H1 (cell line): ENCODE measurements around the gene YIPF3. TPM values are rescaled to one million over a fixed set of nuclear protein-coding genes. Genes with fewer than 3 reads are reported as not detected.

Experiments used
- CTCF ChIA-PET: fragments of 300-600 bp; sonication (Branson Sonifier 250); formaldehyde crosslinking; loops from one replicate; lab custom pipeline; 2021; ENCODE audit not compliant: partially characterized antibody; lab: Charles Lee
- POLR2A ChIA-PET: fragments of 300-600 bp; sonication (Branson Sonifier 250); formaldehyde crosslinking; loops from one replicate; lab custom pipeline; 2021; ENCODE audit warnings: inconsistent platforms; ENCODE audit not compliant: partially characterized antibody; lab: Charles Lee
- DNase-seq, 2 experiments: peaks; one replicate each; pipeline versions ENCODE4 v3.0.0 to v3.0.0-alpha.2; 2010 to 2022; ENCODE audit warnings: low spot score in 2 of 2, low read depth in 1 of 2, mixed read lengths in 1 of 2
- FAIRE-seq: peaks from 2 replicates; lab custom pipeline; 2011; peaks lifted over from hg19 to GRCh38; lab: Jason Lieb, UNC
- H2AFZ ChIP-seq: 2 replicates; pipeline ENCODE4 v1.8.1; 2012; ENCODE audit warnings: low read length, inconsistent platforms
- H2AK5ac ChIP-seq: 2 replicates; pipeline ENCODE4 v1.6.1; 2013; ENCODE audit warnings: low read depth, low read length
- H2BK120ac ChIP-seq: replicated peaks from 2 replicates; pipeline ENCODE3; 2013; ENCODE audit warnings: low read depth, low read length, inconsistent platforms
- H2BK12ac ChIP-seq: 2 replicates; pipeline ENCODE4 v1.6.1; 2013; ENCODE audit warnings: low read depth, low read length
- H2BK15ac ChIP-seq: 2 replicates; pipeline ENCODE4 v1.6.1; 2013; ENCODE audit warnings: low read length
- H2BK20ac ChIP-seq: 2 replicates; pipeline ENCODE4 v1.6.1; 2013; ENCODE audit warnings: low read length
- H2BK5ac ChIP-seq: 2 replicates; pipeline ENCODE4 v1.6.1; 2013; ENCODE audit warnings: low read depth, low read length
- H3K14ac ChIP-seq: 2 replicates; pipeline ENCODE4 v1.6.1; 2013; ENCODE audit warnings: inconsistent platforms; ENCODE audit not compliant: insufficient read length
- H3K18ac ChIP-seq: 2 replicates; pipeline ENCODE4 v1.6.1; 2013; ENCODE audit warnings: low read length; ENCODE audit errors: extremely low read depth
- H3K23ac ChIP-seq: 2 replicates; pipeline ENCODE4 v1.6.1; 2013; ENCODE audit warnings: inconsistent platforms; ENCODE audit not compliant: insufficient read length
- H3K23me2 ChIP-seq: 2 replicates; pipeline ENCODE4 v1.6.1; 2013; ENCODE audit warnings: low read depth, low read length
- H3K27ac ChIP-seq: 2 replicates; pipeline ENCODE4 v1.6.1; 2011; ENCODE audit warnings: low read depth, low read length, inconsistent platforms
- H3K27me3 ChIP-seq, 4 experiments: replicated peaks in 1 of 4; 1 replicate in 1 of 4; 2 replicates in 3 of 4; pipeline versions ENCODE4 v1.6.1 to v1.8.1; 2011 to 2013; ENCODE audit warnings: low read length in 3 of 4, mild to moderate bottlenecking in 3 of 4, inconsistent platforms in 2 of 4, mixed read lengths in 2 of 4, moderate library complexity in 1 of 4; ENCODE audit not compliant: control insufficient read depth in 3 of 4, insufficient read depth in 3 of 4; ENCODE audit errors: extremely low read depth in 1 of 4
- H3K36me3 ChIP-seq, 4 experiments: 2 replicates each; pipeline versions ENCODE4 v1.6.1 to v1.8.1; 2011 to 2013; ENCODE audit warnings: mild to moderate bottlenecking in 4 of 4, low read length in 3 of 4, moderate library complexity in 2 of 4, control low read depth in 1 of 4, inconsistent platforms in 1 of 4; ENCODE audit not compliant: insufficient read depth in 4 of 4, control insufficient read depth in 2 of 4
- H3K4ac ChIP-seq: replicated peaks from 2 replicates; pipeline ENCODE3; 2013; ENCODE audit warnings: low read length, low read depth, mixed read lengths, inconsistent platforms; ENCODE audit not compliant: insufficient read length
- H3K4me1 ChIP-seq, 4 experiments: replicated peaks in 1 of 4; 1 replicate in 1 of 4; 2 replicates in 3 of 4; pipeline versions ENCODE4 v1.6.1 to v1.8.1; 2011 to 2013; ENCODE audit warnings: low read length in 3 of 4, inconsistent platforms in 2 of 4, mixed read lengths in 1 of 4; ENCODE audit not compliant: insufficient read depth in 4 of 4, control insufficient read depth in 3 of 4
- H3K4me2 ChIP-seq, 2 experiments: 2 replicates each; pipeline versions ENCODE4 v1.6.1 to v1.8.1; 2011 to 2013; ENCODE audit warnings: low read depth in 2 of 2, low read length in 2 of 2, control low read depth in 1 of 2, inconsistent platforms in 1 of 2, mild to moderate bottlenecking in 1 of 2; ENCODE audit not compliant: insufficient read depth in 1 of 2
- H3K4me3 ChIP-seq, 4 experiments: fragments of 200-600, 300-600 bp in 1 of 4; sonication (generic), shearing (Covaris generic), sonication (Bioruptor Twin) in 1 of 4; 2 replicates each; pipeline versions ENCODE4 v1.5.1 to v1.8.1; 2011 to 2016; ENCODE audit warnings: low read length in 4 of 4, low read depth in 3 of 4, control low read depth in 2 of 4, inconsistent platforms in 2 of 4, mild to moderate bottlenecking in 2 of 4, mixed read lengths in 1 of 4, moderate library complexity in 1 of 4; ENCODE audit not compliant: insufficient read depth in 2 of 4; ENCODE audit errors: extremely low read depth in 1 of 4
- H3K56ac ChIP-seq: replicated peaks from 2 replicates; pipeline ENCODE3; 2013; ENCODE audit warnings: low read depth, mild to moderate bottlenecking, mixed read lengths, low read length, inconsistent platforms; ENCODE audit not compliant: insufficient read length
- H3K79me1 ChIP-seq: 2 replicates; pipeline ENCODE4 v1.6.1; 2013; ENCODE audit warnings: low read depth, low read length, control low read depth
- H3K79me2 ChIP-seq, 2 experiments: 2 replicates each; pipeline versions ENCODE4 v1.6.1 to v1.8.1; 2012 to 2013; ENCODE audit warnings: low read length in 2 of 2, mild to moderate bottlenecking in 2 of 2, inconsistent platforms in 1 of 2; ENCODE audit not compliant: insufficient read depth in 2 of 2, control insufficient read depth in 1 of 2
- H3K9ac ChIP-seq, 4 experiments: replicated peaks in 1 of 4; 1 replicate in 1 of 4; 2 replicates in 3 of 4; pipeline versions ENCODE4 v1.6.1 to v1.8.1; 2011 to 2013; ENCODE audit warnings: low read depth in 3 of 4, low read length in 3 of 4, control low read depth in 2 of 4, mild to moderate bottlenecking in 2 of 4, moderate library complexity in 2 of 4, inconsistent platforms in 1 of 4; ENCODE audit errors: extremely low read depth in 1 of 4
- H3K9me3 ChIP-seq, 2 experiments: 2 replicates each; pipeline versions ENCODE4 v1.6.1 to v1.8.1; 2012 to 2013; ENCODE audit warnings: mild to moderate bottlenecking in 2 of 2, moderate library complexity in 2 of 2, control low read depth in 1 of 2, inconsistent platforms in 1 of 2, low read depth in 1 of 2, low read length in 1 of 2, mixed read lengths in 1 of 2; ENCODE audit not compliant: insufficient read depth in 2 of 2
- H4K20me1 ChIP-seq, 2 experiments: replicated peaks in 1 of 2; 2 replicates each; pipeline versions ENCODE3 to v1.8.1; 2011 to 2013; ENCODE audit warnings: inconsistent platforms in 2 of 2, low read length in 2 of 2, mild to moderate bottlenecking in 1 of 2; ENCODE audit not compliant: insufficient read depth in 2 of 2, control insufficient read depth in 1 of 2
- H4K5ac ChIP-seq: 2 replicates; pipeline ENCODE4 v1.6.1; 2013; ENCODE audit warnings: low read length, low read depth, mixed read lengths, inconsistent platforms; ENCODE audit not compliant: insufficient read length
- H4K8ac ChIP-seq: 2 replicates; pipeline ENCODE4 v1.8.0; 2013; ENCODE audit warnings: mild to moderate bottlenecking, moderate library complexity, low read length, inconsistent platforms; ENCODE audit not compliant: insufficient read depth; ENCODE audit errors: extremely low read depth
- H4K91ac ChIP-seq: replicated peaks from 2 replicates; pipeline ENCODE3; 2013; ENCODE audit warnings: low read length, mixed read lengths, inconsistent platforms; ENCODE audit not compliant: insufficient read length
- GTF2F1 ChIP-seq: IDR thresholded peaks from 2 replicates; pipeline ENCODE4 v1.6.1; 2012; ENCODE audit warnings: low read depth, low read length, improper control_type of control experiment, borderline replicate concordance
- JUND ChIP-seq: IDR thresholded peaks from 2 replicates; pipeline ENCODE4 v1.6.1; 2011; ENCODE audit warnings: mild to moderate bottlenecking, improper control_type of control experiment, low read length
- NRF1 ChIP-seq: IDR thresholded peaks from 2 replicates; pipeline ENCODE4 v1.6.1; 2011; ENCODE audit warnings: mild to moderate bottlenecking, low read depth, low read length, improper control_type of control experiment
- SP2 ChIP-seq: IDR thresholded peaks from 2 replicates; pipeline ENCODE4 v1.6.1; 2012; ENCODE audit warnings: mild to moderate bottlenecking, low read length, inconsistent platforms
- SUZ12 ChIP-seq: fragments of 200-600 bp; sonication (generic); IDR thresholded peaks from 2 replicates; pipeline ENCODE4 v1.6.1; 2012; ENCODE audit warnings: mild to moderate bottlenecking, inconsistent platforms, low read length, moderate library complexity, mixed read lengths
- TAF7 ChIP-seq: optimal IDR thresholded peaks from 2 replicates; pipeline ENCODE3; 2011; ENCODE audit warnings: low read depth, mild to moderate bottlenecking, inconsistent platforms, low read length, moderate library complexity, borderline replicate concordance
- whole genome bisulfite sequencing, 2 experiments: shearing (Covaris generic) in 1 of 2; methylation state at CpG; one replicate each; pipeline versions ENCODE4 v1.1.6 to v1.1.7; 2013 to 2015; ENCODE audit warnings: low lambda C conversion rate in 2 of 2, mixed read lengths in 2 of 2, inconsistent platforms in 1 of 2, low coverage in 1 of 2, missing lambda C conversion rate in 1 of 2; ENCODE audit not compliant: insufficient replicate concordance in 2 of 2, insufficient coverage in 1 of 2, insufficient read length in 1 of 2; ENCODE audit errors: extremely low coverage in 1 of 2, missing lambda C conversion rate in 1 of 2; 5-methylcytosine and 5-hydroxymethylcytosine counted together
- polyA plus RNA-seq, 7 experiments: library from polyadenylated mRNA; depleted of rRNA in 3 of 7; stranded (reverse) in 5 of 7; unstranded in 2 of 7; fragments of >200 nt in 5 of 7; fragments of 200-250 nt in 2 of 7; gene quantifications; 1 replicate in 5 of 7; 2 replicates in 1 of 7; 4 replicates in 1 of 7; pipeline versions ENCODE4 v1.2.1 to v1.2.3, GENCODE V29; 2011 to 2013; ENCODE audit warnings: missing spikeins in 2 of 7, mixed read lengths in 2 of 7
- total RNA-seq: library from RNA; stranded (reverse); fragmentation: NEBNext Ultra II Directional; extraction: Animal tissue kit (Norgen Biotek cat#: 25700); gene quantifications from 2 replicates; pipeline ENCODE4 v1.2.1, GENCODE V29; 2021

Gene YIPF3
- total and polyA plus RNA-seq, 2 of the 8 experiments (the other 6 are each of a cell fraction or from before 2014, with no cell fraction given), result 77.2 to 225 TPM

- H4K8ac ChIP-seq, result no peak overlapping the region
- H3K4ac ChIP-seq, result no peak overlapping the region
- no peak overlapping the region for H2BK20ac ChIP-seq
- H3K23me2 ChIP-seq, result no peaks in the 10 kb centered on the region
- FAIRE-seq (no peak), DNase-seq (no peak)
- H4K20me1 ChIP-seq, result peaks cover 4 to 13% of the 10 kb centered on the region in 2 experiments
- peaks cover 4 to 14% of the 10 kb centered on the region in 2 experiments; a peak in 3 of 4 replicates for H3K79me2 ChIP-seq
- no peak overlapping the region for H3K18ac ChIP-seq
- no peaks in the 10 kb centered on the region for H3K9me3 ChIP-seq
- H4K91ac ChIP-seq, result no peak overlapping the region
- H3K4me1 ChIP-seq, result peaks cover 4 to 12% (median 7%) of the 10 kb centered on the region in 4 experiments
- H2AFZ ChIP-seq, result no peak overlapping the region
- H2BK15ac ChIP-seq, result no peak overlapping the region
- H3K23ac ChIP-seq, result no peak overlapping the region
- no peak overlapping the region for H3K14ac ChIP-seq
- 93% methylated on average over 12 of the region's 12 CpGs; no CpG with 5 or more reads in 1 of the 2 experiments for WGBS, 2 experiments
- H3K27me3 ChIP-seq, result no peaks in the 10 kb centered on the region
- no peak overlapping the region for H3K4me2 ChIP-seq
- H3K4me3 ChIP-seq, result no peak overlapping the region
- no peak overlapping the region for H3K27ac ChIP-seq
- POLR2A ChIA-PET, result interaction anchor here (0.6 to 2.4 kb wide), 3 partner anchors 11 to 14 kb away, joined by 3 to 9 read pairs (median 6); partner anchors contain the start of gene LRRC73
- H2BK12ac ChIP-seq, result no peak overlapping the region
- H4K5ac ChIP-seq, result no peak overlapping the region
- H3K56ac ChIP-seq, result no peak overlapping the region
- no peak overlapping the region for H2BK120ac ChIP-seq
- H3K79me1 ChIP-seq, result peaks cover 7% of the 10 kb centered on the region; the same call in 1 of the 2 replicates
- no peak overlapping the region for H3K9ac ChIP-seq
- H3K36me3 ChIP-seq, result peaks cover 16 to 46% (median 34%) of the 10 kb centered on the region in 4 experiments; a peak in 7 of 8 replicates
- no peak overlapping the region for H2BK5ac ChIP-seq
- CTCF ChIA-PET, result interaction anchor here (0.6 to 32.9 kb wide), 9 partner anchors 1 to 815 kb away, joined by 3 to 536 read pairs (median 5); partner anchors contain the start of genes DLK2, LRRC73 and TJAP1
- TF ChIP-seq GTF2F1, result no peak
- no peak for TF ChIP-seq NRF1
- TF ChIP-seq SUZ12, result no peak
- no peak for TF ChIP-seq SP2
- no peak for TF ChIP-seq TAF7
- no peak for TF ChIP-seq JUND
- H2AK5ac ChIP-seq, result no peak overlapping the region
Observed at GRCh38 chr6:43499028-43499815, 17.5 kb downstream of the YIPF3 start.
